Stomach smooth muscle (tissue), 2 donors: Measurements from ENCODE around the gene UBE2I.

Experiments
- H3K27ac ChIP-seq: one replicate; pipeline ENCODE4 v1.7.0; 2013; ENCODE audit warnings: mild to moderate bottlenecking, low read length, inconsistent platforms
- H3K27me3 ChIP-seq, 2 donors: one replicate each; pipeline ENCODE4 v1.7.0; 2013; ENCODE audit warnings: low read length in 2 of 2; ENCODE audit not compliant: insufficient read depth in 2 of 2, control insufficient read depth in 1 of 2
- H3K36me3 ChIP-seq, 2 donors: one replicate each; pipeline ENCODE4 v1.7.0; 2013; ENCODE audit warnings: low read length in 2 of 2; ENCODE audit not compliant: control insufficient read depth in 2 of 2, insufficient read depth in 2 of 2
- H3K4me1 ChIP-seq: one replicate; pipeline ENCODE4 v1.7.0; 2013; ENCODE audit warnings: low read length; ENCODE audit not compliant: control insufficient read depth, insufficient read depth
- H3K4me3 ChIP-seq, 2 donors: one replicate each; pipeline ENCODE4 v1.7.0; 2013; ENCODE audit warnings: low read length in 2 of 2
- H3K9ac ChIP-seq, 2 donors: one replicate each; pipeline ENCODE4 v1.7.0; 2013; ENCODE audit warnings: low read length in 2 of 2, mild to moderate bottlenecking in 1 of 2
- H3K9me3 ChIP-seq, 2 donors: one replicate each; pipeline ENCODE4 v1.7.0; 2013; ENCODE audit warnings: low read length in 2 of 2; ENCODE audit not compliant: control insufficient read depth in 2 of 2
- donor health status: healthy.
- donor health status: Pancreatic carcinoma.

Gene UBE2I

DNA sequence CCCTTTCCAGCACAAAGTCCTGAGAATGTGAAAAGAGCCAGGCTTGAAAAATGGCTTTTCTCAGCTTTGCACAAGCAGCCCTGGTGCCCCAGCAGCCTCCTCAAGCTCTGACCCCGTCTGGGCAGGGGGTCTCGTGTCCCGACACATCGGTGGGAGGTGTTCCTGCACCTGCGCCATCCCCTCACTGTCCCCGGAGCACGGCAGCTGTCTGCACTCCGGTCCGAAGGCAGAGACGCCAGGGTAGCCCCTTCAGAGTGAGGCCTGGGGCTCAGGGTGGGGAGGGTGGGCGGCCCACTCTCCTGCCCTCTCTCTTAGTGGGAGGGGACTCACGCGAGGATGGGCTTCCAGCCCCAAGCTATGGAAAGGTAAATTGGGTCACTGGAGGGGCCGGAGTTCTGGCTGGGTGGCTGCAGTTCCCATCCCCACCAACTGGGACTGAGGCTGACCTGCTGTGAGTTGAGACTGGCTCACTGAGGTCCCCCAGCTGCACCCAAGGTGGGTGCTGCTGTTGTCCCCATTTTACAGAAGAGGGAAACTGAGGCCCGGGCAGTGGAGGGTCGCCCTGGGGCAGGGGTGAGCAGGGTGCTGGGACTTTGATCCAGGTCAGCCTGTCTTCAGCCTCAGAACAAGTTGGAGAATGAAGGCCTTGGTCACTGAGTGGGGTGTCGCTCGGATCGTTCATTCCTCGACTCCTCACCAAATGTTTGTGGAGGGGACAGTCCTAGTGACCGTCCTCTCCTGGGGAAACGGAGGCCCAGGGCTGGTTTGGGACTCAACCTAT is 21.7 kb downstream of the UBE2I start:
- no peak overlapping the region for H3K27ac ChIP-seq

DNA sequence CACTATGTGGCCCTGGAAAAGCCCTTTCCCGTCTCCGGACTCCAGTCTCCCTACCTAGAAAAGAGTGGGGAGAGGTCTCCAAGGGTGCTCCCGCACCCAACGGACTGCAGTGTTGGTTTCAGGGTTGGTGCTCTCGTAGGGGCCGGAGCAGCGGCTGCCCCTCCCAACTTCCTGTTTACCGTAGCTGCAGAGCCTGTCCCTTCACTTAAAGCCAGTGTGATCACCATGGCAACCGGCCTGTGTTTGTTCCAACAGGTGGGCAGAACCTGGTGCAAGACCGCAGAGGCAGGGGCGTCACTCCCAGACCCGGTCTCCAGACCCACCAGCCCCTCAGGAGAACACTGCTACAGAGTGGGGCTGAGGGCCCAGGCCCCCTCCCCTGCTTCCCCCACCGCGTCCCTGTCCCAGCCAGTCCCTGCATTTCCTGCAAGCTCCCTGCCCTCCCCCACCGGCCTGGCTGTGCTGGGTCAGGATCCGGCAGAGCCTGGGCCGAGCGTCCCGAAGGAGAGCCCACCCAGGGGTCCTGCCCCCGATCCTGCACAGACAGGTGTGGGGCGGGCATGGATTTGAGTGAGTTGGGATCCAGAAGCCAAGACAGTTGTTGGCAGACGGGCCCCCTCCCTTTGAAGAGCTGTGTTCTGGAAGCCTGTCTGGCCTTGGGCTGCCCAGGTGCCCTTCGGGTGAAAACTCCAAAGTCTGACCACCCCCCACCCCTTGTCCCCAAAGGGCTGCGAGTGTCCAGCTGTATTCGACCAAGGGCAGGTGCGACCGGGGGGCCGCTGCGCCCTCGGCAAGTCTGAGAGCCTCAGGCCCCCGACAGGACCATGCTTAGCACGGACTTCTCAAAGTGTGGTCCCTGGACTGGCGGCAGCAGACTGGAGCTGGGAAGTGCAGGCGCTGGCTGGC is 22.5 kb downstream of the UBE2I start:
- Histone ChIP-seq H3K4me1 (peaks cover 24% of the 10 kb centered on the region), H3K4me3 (peak overlapping the region; percentile 25 to 60), H3K36me3 (no peaks in the 10 kb centered on the region), H3K9ac (no peak overlapping the region), H3K9me3 (peaks cover 0 to 3% of the 10 kb centered on the region in 2 donors), H3K27ac (no peak overlapping the region), H3K27me3 (peaks cover 24 to 51% of the 10 kb centered on the region in 2 donors)

More for the DNA sequence above, 21.7 kb downstream of the UBE2I start:
- H3K27me3 ChIP-seq, result peaks cover 24 to 50% of the 10 kb centered on the region in 2 donors
- H3K9ac ChIP-seq, result no peak overlapping the region
- peaks cover 24% of the 10 kb centered on the region for H3K4me1 ChIP-seq
- H3K4me3 ChIP-seq, result peak overlapping the region in 1 of 2 donors; percentile 60
- H3K36me3 ChIP-seq, result no peaks in the 10 kb centered on the region
- peaks cover 0 to 3% of the 10 kb centered on the region in 2 donors for H3K9me3 ChIP-seq

DNA sequence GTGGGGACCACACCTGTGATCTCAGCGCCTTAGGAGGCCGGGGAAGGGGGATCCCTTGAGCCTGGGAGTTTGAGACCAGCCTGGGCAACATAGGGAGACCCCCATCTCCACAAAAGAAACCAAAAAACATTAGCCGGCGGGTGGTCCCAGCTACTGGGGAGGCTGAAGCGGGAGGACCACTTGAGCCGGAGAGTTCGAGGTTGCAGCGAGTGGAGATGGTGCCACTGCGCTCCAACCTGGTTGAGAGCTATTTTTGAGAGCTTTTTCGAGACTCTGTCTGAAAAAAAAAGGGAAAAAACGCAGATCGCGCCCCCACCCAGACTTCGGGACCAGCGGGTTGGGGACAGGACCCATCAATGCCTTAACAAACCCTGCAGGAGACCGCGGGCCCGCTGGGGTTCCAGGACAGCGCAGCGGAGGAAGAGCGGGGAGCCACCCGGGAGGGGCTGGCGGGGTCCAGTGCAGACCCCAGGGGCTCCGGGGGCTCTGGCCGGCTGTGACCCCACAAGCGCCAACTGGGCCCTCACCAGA is 23.2 kb downstream of the UBE2I start:
- Histone ChIP-seq H3K4me3 (peak overlapping the region in 1 of 2 donors; percentile 60), H3K27me3 (peaks cover 24 to 51% of the 10 kb centered on the region in 2 donors), H3K27ac (no peak overlapping the region), H3K9me3 (peaks cover 0 to 3% of the 10 kb centered on the region in 2 donors), H3K4me1 (peaks cover 24% of the 10 kb centered on the region), H3K36me3 (no peaks in the 10 kb centered on the region), H3K9ac (no peak overlapping the region)

DNA sequence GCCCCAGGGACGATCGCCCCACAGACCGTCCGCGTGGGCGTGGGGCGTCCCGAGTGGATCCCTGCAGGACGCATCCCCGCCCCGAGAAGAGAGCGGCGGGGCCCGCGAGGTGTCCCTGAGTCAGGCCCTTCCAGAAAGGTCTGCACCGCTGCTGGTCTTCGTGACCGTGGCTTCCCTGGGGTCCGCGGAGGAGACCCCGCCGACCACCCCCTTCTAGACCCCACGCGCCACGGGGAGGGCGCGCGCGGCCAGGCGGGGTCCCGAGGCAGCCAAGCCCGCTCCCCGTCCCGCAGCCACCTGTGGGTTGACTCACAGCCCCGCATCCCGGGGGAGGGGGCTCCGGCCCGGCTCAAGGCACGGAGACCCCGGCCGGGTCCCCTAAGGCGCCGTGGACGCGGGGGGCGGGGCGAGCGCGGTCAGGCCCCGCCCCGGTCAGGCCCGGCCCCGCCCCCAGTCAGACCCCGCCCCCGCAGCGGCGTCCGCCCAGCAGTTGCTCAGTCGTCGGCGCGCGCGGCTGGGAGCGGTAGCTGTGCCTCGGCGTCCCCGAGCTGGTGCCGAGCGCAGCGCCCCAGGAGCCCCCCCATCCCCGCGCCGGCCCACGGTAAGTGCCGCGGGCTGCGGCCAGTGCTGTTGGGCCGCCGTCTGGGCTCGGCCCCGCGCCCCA is 23.8 kb downstream of the UBE2I start, which contains the start of gene BAIAP3:
Gene BAIAP3 (plus strand): TSS at position 497 of the 664 bp plus-strand sequence. CDS start 4,905 bp downstream, outside the sequence.
- no peaks in the 10 kb centered on the region for H3K36me3 ChIP-seq
- H3K9ac ChIP-seq, result no peak within 1 kb of the TSS
- H3K4me3 ChIP-seq, result peak within 1 kb of the TSS in 1 of 2 donors; percentile 60
- H3K27ac ChIP-seq, result no peak within 1 kb of the TSS
- peaks cover 24% of the 10 kb centered on the region for H3K4me1 ChIP-seq
- peaks cover 0 to 3% of the 10 kb centered on the region in 2 donors for H3K9me3 ChIP-seq
- H3K27me3 ChIP-seq, result peaks cover 24 to 51% of the 10 kb centered on the region in 2 donors

DNA sequence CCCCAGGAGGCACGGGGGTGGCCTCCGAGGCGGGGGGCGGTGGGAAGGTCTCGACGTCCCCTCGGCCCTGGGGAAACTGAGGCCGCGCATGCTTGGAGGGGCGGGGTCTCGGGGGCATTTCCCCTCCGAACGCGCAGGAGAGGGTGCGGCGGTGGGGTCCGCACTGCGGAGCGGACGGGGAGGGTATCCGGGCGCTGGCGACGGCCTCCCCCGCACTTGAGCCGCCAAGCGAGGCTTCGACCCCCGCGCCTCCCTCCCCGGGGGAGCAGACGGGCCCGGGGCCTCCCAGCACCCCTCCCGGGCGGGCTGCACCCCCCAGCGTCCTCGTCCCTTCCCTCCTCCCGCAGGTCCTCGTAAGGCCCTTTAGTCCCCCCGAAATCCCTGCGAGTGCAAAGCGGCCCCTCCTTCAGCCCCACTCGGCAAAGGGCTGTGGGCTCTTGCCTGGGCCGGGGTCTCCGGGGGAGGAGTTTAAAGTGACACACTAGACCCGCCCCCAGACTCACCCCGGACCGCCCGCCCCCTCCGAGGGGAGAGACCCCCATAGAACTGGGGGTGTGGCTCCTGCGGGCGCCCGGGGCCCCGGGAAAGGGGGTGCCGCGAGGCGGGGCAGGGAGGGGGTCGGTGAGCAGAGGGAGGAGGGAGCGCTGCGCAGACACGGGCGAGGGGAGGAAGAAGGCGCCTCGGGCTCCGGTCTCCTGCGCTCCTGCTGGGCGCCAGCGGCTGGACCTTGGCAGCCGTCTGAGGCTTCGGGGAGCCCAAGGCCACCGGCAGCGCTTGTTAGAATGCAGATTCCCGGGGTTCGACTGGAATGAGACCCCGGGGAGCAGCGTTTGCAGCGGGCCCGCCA is 24.6 kb downstream of the UBE2I start:
- no peak overlapping the region for H3K27ac ChIP-seq

DNA sequence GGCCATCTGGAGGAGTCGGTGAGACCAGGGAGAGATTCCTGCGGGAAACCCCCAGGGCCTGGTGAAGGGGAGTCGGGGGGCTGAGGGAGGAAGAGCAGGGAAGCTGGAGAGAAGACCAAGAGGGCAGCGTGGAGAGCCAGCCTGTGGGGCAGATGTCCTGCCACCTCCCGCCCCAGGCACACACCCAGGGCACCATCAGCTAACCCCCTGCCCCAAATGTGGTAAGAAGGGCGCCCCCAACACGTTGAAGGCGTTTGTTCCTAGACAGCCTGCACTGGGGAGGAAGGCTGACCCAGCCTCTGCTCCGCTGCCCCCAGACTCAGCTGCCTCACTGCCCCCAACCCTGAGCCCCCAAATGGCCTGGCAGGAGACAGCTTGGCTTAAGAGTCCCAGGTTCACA is 25.3 kb downstream of the UBE2I start:
- H3K36me3 ChIP-seq, result no peaks in the 10 kb centered on the region
- peaks cover 24 to 51% of the 10 kb centered on the region in 2 donors for H3K27me3 ChIP-seq
- no peak overlapping the region for H3K4me3 ChIP-seq
- H3K27ac ChIP-seq, result no peak overlapping the region
- no peak overlapping the region for H3K9ac ChIP-seq
- H3K9me3 ChIP-seq, result peaks cover 0 to 3% of the 10 kb centered on the region in 2 donors
- peaks cover 24% of the 10 kb centered on the region for H3K4me1 ChIP-seq

More for the DNA sequence above, 24.6 kb downstream of the UBE2I start:
- H3K4me3 ChIP-seq, result peak overlapping the region in 1 of 2 donors; percentile 60
- peaks cover 24% of the 10 kb centered on the region for H3K4me1 ChIP-seq
- peaks cover 0 to 3% of the 10 kb centered on the region in 2 donors for H3K9me3 ChIP-seq
- no peaks in the 10 kb centered on the region for H3K36me3 ChIP-seq
- no peak overlapping the region for H3K9ac ChIP-seq
- peaks cover 24 to 51% of the 10 kb centered on the region in 2 donors for H3K27me3 ChIP-seq

DNA sequence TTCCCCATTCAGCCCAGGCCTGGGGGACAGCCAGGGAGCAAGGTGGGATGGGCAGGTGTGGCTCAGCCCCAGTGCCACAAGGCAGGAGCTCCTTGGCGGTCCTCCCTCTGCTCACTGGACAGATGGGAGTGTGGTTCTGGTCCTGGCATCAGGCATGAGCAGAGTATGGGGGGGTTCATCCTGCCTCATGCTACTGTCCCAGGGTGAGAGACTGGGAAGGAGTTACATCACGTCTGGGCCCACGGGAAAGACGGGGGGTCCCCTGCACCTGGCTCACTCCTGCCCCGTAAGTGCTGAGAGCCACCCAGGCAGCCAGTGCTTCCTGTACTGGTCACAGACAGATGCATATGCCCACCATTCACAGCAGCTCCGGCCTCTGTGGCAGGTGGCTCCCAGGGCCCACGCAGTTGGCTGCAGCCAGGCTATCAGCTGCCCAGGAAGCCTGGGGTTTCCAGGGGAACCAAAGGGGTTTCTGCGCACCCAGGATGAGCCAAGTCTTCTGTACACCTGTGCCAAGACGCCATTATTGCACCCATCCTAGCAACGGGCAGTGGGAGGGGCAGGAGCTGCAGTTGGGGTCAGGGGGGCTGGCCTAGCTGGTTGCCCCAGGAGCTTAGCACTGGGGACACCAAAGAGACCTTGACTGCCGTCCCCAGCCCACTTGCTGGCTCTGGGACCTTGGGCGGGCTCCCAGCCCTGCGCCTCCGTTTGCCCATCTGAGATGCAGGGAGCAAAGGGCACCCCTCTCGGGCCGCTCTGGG is 26.0 kb downstream of the UBE2I start:
- no peak overlapping the region for H3K27ac ChIP-seq
- no peak overlapping the region for H3K4me3 ChIP-seq
- H3K9ac ChIP-seq, result no peak overlapping the region
- no peaks in the 10 kb centered on the region for H3K36me3 ChIP-seq
- H3K4me1 ChIP-seq, result peaks cover 24% of the 10 kb centered on the region
- H3K27me3 ChIP-seq, result peaks cover 24 to 50% of the 10 kb centered on the region in 2 donors
- H3K9me3 ChIP-seq, result peaks cover 0 to 2% of the 10 kb centered on the region in 2 donors

DNA sequence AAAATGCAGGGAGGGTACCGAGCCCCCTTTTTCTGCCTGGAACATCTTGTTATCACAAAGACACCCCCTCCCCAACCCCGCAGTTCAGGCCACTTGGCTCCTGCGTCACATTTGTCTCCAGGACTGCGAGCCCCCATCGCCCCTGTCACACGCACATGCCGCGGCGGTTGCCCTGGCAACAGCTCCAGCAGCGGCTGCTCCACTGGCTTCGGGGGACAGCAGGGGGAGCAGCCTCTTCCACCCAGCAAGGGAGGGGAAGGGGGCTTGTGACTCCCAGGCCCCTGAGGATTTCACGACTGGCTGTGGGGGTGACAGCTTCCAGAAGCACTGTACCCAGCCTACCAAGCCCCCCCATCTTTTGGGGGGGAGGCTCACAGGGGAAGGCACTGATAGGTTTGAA is 26.6 kb downstream of the UBE2I start:
- Histone ChIP-seq H3K36me3 (no peaks in the 10 kb centered on the region), H3K9me3 (no peaks in the 10 kb centered on the region), H3K4me1 (peaks cover 24% of the 10 kb centered on the region), H3K9ac (no peak overlapping the region), H3K27me3 (peaks cover 24 to 49% of the 10 kb centered on the region in 2 donors), H3K27ac (no peak overlapping the region), H3K4me3 (no peak overlapping the region)

DNA sequence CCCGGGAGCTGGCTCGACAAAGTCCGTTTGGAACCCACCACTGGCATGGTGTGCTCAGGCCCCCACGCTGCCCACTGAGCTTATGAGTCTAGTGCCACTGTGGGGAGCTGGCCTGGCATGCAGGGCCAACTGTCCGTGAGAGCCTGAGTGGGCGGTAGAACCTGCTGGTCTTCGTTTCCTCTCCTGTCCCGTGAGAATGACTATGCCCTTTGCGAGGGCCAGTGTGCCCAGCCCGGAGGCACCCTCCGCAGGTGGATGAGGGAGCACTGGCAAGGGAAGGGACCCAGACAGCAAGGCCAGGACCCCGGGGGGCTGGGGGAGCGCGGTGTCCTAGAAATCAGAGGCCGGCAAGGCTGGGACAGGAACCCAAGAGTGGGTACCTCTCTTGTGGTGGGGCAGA is 27.2 kb downstream of the UBE2I start:
- Histone ChIP-seq H3K4me3 (no peak overlapping the region), H3K27me3 (peaks cover 21 to 45% of the 10 kb centered on the region in 2 donors), H3K9me3 (no peaks in the 10 kb centered on the region), H3K4me1 (peaks cover 21% of the 10 kb centered on the region), H3K27ac (no peak overlapping the region), H3K36me3 (no peaks in the 10 kb centered on the region), H3K9ac (no peak overlapping the region)
